ENCODE measurements around the gene STRIP1. TPM values are rescaled to one million over a fixed set of nuclear protein-coding genes. Genes with fewer than 3 reads are reported as not detected.

STRIP1 gene
- total RNA-seq, 2 experiments from 2014 or later = 42.2 to 45.5 TPM

GRCh38 chr1:110033421-110033820 lies 1.0 kb upstream of the STRIP1 start:
- peaks cover 31% of the 10 kb centered on the region for H3K79me2 ChIP-seq (ENCODE audit: insufficient read depth, low read depth, low read length)
- H3K4me2 ChIP-seq (ENCODE audit: low read length) = peak overlapping the region; percentile 76; the same call in 1 of the 2 replicates
- intact Hi-C loops (cut with micrococcal nuclease; ENCODE audit: unreplicated experiment) = no loop called here
- no peaks in the 10 kb centered on the region for H3K9me2 ChIP-seq (ENCODE audit: insufficient read depth, low read length)
- no peak overlapping the region for H3K27ac ChIP-seq (ENCODE audit: low read depth, low read length, poor library complexity, severe bottlenecking)
- DNase-seq (ENCODE audit: low spot score) = no peak
- no peaks in the 10 kb centered on the region for H3K9me3 ChIP-seq (ENCODE audit: low read length)
- BruUV-seq (replicated peaks) = no TSS peak
- H4K20me1 ChIP-seq (ENCODE audit: insufficient read depth, low read length) = no peaks in the 10 kb centered on the region
- peak overlapping the region; percentile 85 for H2AFZ ChIP-seq (ENCODE audit: low read length)
- H3K36me3 ChIP-seq (ENCODE audit: insufficient read depth, low read length) = peaks cover 16% of the 10 kb centered on the region
- no peak overlapping the region for H3K4me3 ChIP-seq (ENCODE audit: low read depth, low read length, poor library complexity, severe bottlenecking)
- CTCF ChIA-PET (ENCODE audit: unreplicated experiment) = no interaction called here
- TF ChIP-seq EZH2phosphoT487 (IDR thresholded peaks at IDR 0.05; ENCODE audit: borderline replicate concordance, low read depth, low read length) (no peak), CTCF (conservative IDR thresholded peaks at IDR 0.05; ENCODE audit: low read length) (no peak)
- H3K4me1 ChIP-seq (ENCODE audit: insufficient read depth, low read length, poor library complexity, severe bottlenecking) = peaks cover 37% of the 10 kb centered on the region
- POLR2A ChIA-PET = no interaction called here

- Histone ChIP-seq H3K36me3 (ENCODE audit: insufficient read depth, low read length) (peaks cover 23% of the 10 kb centered on the region), H3K4me1 (ENCODE audit: insufficient read depth, low read length, poor library complexity, severe bottlenecking) (peaks cover 37% of the 10 kb centered on the region), H4K20me1 (ENCODE audit: insufficient read depth, low read length) (no peaks in the 10 kb centered on the region), H3K4me3 (ENCODE audit: low read depth, low read length, poor library complexity, severe bottlenecking) (peak overlapping the region; percentile 95), H3K79me2 (ENCODE audit: insufficient read depth, low read depth, low read length) (peaks cover 31% of the 10 kb centered on the region), H3K27ac (ENCODE audit: low read depth, low read length, poor library complexity, severe bottlenecking) (peak overlapping the region; percentile 22), H3K4me2 (ENCODE audit: low read length) (peak overlapping the region; percentile 76), H3K9me3 (ENCODE audit: low read length) (no peaks in the 10 kb centered on the region), H2AFZ (ENCODE audit: low read length) (peak overlapping the region; percentile 85), H3K9me2 (ENCODE audit: insufficient read depth, low read length) (no peaks in the 10 kb centered on the region)
- TF ChIP-seq EZH2phosphoT487 (IDR thresholded peaks at IDR 0.05; ENCODE audit: borderline replicate concordance, low read depth, low read length) (no peak), CTCF (conservative IDR thresholded peaks at IDR 0.05; ENCODE audit: low read length) (no peak)
- no peak for DNase-seq (ENCODE audit: low spot score)
- intact Hi-C loops (cut with micrococcal nuclease; ENCODE audit: unreplicated experiment) = no loop called here
- CTCF ChIA-PET (ENCODE audit: unreplicated experiment) = no interaction called here
- TSS peak; percentile 86 for BruUV-seq (replicated peaks)
- POLR2A ChIA-PET = interaction anchor here (0.9 to 1.8 kb wide), 6 partner anchors 18 to 305 kb away, joined by 3 to 7 read pairs (median 3); partner anchors contain the start of gene RBM15
Measured at GRCh38 chr1:110034040-110034450, 379 bp upstream of the STRIP1 start.

GRCh38 chr1:110035236-110035752 lies 870 bp downstream of the STRIP1 start:
- POLR2A ChIA-PET = interaction anchor here (1.0 to 1.8 kb wide), 7 partner anchors 9 to 487 kb away, joined by 3 to 7 read pairs (median 3); partner anchors contain the start of genes GNAI3 and RBM15
- peak overlapping the region; percentile 43 for H3K27ac ChIP-seq (ENCODE audit: low read depth, low read length, poor library complexity, severe bottlenecking)

More at GRCh38 chr1:110035236-110035752, 870 bp downstream of the STRIP1 start:
- Histone ChIP-seq H4K20me1 (ENCODE audit: insufficient read depth, low read length) (no peaks in the 10 kb centered on the region), H3K79me2 (ENCODE audit: insufficient read depth, low read depth, low read length) (peaks cover 31% of the 10 kb centered on the region), H3K4me3 (ENCODE audit: low read depth, low read length, poor library complexity, severe bottlenecking) (peak overlapping the region; percentile 95), H3K4me1 (ENCODE audit: insufficient read depth, low read length, poor library complexity, severe bottlenecking) (peaks cover 35% of the 10 kb centered on the region), H3K9me3 (ENCODE audit: low read length) (no peaks in the 10 kb centered on the region), H3K9me2 (ENCODE audit: insufficient read depth, low read length) (no peaks in the 10 kb centered on the region), H3K36me3 (ENCODE audit: insufficient read depth, low read length) (peaks cover 35% of the 10 kb centered on the region), H2AFZ (ENCODE audit: low read length) (peak overlapping the region; percentile 85; the same call in 1 of the 2 replicates), H3K4me2 (ENCODE audit: low read length) (peak overlapping the region; percentile 86)
- DNase-seq (ENCODE audit: low spot score) = no peak
- CTCF ChIA-PET (ENCODE audit: unreplicated experiment) = interaction anchor here (0.7 to 1.0 kb wide), 3 partner anchors 17 to 77 kb away, joined by 3 to 7 read pairs (median 6); no protein-coding TSS in a partner anchor
- TF ChIP-seq EZH2phosphoT487 (IDR thresholded peaks at IDR 0.05; ENCODE audit: borderline replicate concordance, low read depth, low read length) = no peak
- TF ChIP-seq CTCF (conservative IDR thresholded peaks at IDR 0.05; ENCODE audit: low read length) = no peak
- no TSS peak for BruUV-seq (replicated peaks)
- intact Hi-C loops (cut with micrococcal nuclease; ENCODE audit: unreplicated experiment) = no loop called here
